ENCODE results near the gene PLEKHA7.

Gene PLEKHA7

DNA sequence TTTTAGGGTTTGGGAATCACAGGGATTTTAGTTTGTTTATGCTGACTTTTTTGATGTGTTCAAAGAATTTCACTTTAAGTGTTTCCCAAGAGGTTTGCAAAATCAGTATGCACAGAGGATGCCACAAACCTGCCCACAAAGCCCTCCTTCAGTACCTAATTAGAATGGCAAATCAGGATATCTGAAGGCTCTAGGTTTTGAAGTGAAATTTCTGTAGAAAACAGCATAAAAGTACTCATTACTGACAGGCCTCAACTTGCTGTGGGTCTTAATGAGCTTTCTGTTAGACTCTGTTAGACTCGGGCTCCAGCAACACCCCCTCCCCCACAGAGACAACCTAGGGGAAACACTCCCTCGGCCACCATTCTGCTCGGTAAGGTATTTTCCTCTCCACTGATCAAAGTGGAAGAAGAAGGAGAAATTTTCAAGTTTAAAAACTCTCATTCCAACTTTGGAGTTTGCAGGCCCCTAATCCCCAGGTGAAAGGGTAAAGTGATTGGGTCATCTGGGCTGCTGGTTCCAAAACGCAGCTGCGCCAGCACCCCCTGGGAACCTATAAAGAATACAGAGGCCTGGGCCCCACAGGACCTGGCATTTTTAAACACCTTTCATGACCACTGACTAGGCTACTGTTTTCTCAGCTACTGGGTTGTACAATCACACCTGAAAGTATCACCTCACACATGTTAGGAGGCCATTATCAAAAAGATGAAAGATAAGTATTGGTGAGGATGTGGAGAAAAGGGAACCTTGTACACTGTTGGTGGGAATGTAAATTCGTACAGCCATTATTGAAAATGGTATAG lies 67.5 kb downstream of the PLEKHA7 start:
- no peak for ATAC-seq
- TF ChIP-seq OSR1 (CRISPR knock-in tag; IDR thresholded peaks at IDR 0.05), result no peak
- TF ChIP-seq, protein P1, sequence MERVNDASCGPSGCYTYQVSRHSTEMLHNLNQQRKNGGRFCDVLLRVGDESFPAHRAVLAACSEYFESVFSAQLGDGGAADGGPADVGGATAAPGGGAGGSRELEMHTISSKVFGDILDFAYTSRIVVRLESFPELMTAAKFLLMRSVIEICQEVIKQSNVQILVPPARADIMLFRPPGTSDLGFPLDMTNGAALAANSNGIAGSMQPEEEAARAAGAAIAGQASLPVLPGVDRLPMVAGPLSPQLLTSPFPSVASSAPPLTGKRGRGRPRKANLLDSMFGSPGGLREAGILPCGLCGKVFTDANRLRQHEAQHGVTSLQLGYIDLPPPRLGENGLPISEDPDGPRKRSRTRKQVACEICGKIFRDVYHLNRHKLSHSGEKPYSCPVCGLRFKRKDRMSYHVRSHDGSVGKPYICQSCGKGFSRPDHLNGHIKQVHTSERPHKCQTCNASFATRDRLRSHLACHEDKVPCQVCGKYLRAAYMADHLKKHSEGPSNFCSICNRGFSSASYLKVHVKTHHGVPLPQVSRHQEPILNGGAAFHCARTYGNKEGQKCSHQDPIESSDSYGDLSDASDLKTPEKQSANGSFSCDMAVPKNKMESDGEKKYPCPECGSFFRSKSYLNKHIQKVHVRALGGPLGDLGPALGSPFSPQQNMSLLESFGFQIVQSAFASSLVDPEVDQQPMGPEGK (CRISPR knock-in tag; IDR thresholded peaks at IDR 0.05; ENCODE audit: borderline replicate concordance), result no peak
- no peak for TF ChIP-seq SNAI2 (CRISPR knock-in tag; IDR thresholded peaks at IDR 0.05)
- no peak for TF ChIP-seq TOX (CRISPR knock-in tag; IDR thresholded peaks at IDR 0.05; ENCODE audit: borderline replicate concordance)
- TF ChIP-seq ZNF8 (CRISPR knock-in tag; IDR thresholded peaks at IDR 0.05), result no peak
- no peak for TF ChIP-seq ZFP3 (CRISPR knock-in tag; IDR thresholded peaks at IDR 0.05)

DNA sequence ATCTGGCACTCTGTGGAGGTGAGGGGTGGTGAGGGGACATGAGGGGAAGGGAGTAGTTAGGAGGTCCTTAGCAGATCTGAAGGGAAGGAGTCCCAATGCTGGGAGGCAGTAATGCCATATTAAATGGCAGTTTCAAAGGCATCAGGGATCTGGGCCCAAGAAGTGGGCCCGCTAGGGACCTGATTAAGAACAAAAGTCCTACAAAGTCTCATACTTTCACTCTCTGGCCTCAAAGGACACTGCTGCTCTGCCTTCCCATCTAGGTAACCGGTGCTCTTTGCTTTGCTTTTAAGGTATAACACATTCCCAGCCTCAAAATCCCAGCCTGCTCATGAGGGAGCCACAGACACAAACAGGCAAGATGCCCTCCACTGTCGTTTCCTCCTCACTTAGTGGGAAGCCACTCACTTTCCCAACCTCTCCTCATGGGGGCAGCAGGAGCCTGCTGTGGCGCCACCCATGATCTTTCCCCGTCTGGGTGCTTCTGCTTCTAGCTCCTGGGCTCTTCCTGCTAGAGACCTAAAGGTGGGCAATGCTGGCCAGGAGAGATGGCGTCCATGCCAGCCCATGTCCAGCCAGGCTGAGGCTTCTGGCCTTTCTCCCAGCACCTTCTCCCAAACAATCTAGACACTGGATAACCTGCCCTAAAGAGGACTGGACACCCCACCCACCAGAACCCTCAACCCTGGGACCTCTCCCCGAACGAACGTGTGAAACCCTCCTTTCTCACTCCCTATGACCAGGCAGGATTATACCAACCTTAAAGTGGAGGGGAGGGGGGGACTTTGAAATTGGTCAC lies 68.3 kb downstream of the PLEKHA7 start:
- ATAC-seq, result peak; percentile 97
- TF ChIP-seq, protein P1 (CRISPR knock-in tag; IDR thresholded peaks at IDR 0.05; ENCODE audit: borderline replicate concordance), result no peak
- TF ChIP-seq, protein P2, sequence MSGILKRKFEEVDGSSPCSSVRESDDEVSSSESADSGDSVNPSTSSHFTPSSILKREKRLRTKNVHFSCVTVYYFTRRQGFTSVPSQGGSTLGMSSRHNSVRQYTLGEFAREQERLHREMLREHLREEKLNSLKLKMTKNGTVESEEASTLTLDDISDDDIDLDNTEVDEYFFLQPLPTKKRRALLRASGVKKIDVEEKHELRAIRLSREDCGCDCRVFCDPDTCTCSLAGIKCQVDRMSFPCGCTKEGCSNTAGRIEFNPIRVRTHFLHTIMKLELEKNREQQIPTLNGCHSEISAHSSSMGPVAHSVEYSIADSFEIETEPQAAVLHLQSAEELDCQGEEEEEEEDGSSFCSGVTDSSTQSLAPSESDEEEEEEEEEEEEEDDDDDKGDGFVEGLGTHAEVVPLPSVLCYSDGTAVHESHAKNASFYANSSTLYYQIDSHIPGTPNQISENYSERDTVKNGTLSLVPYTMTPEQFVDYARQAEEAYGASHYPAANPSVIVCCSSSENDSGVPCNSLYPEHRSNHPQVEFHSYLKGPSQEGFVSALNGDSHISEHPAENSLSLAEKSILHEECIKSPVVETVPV (CRISPR knock-in tag; IDR thresholded peaks at IDR 0.05), result no peak
- TF ChIP-seq ZFP3 (CRISPR knock-in tag; IDR thresholded peaks at IDR 0.05) (no peak), SNAI2 (CRISPR knock-in tag; IDR thresholded peaks at IDR 0.05) (no peak), TCF4 (CRISPR knock-in tag; IDR thresholded peaks at IDR 0.05; ENCODE audit: borderline replicate concordance) (no peak), BACH2 (CRISPR knock-in tag; IDR thresholded peaks at IDR 0.05; ENCODE audit: borderline replicate concordance) (no peak), ZC3H10 (CRISPR knock-in tag; IDR thresholded peaks at IDR 0.05) (no peak), RARB (CRISPR knock-in tag; IDR thresholded peaks at IDR 0.05) (no peak)

DNA sequence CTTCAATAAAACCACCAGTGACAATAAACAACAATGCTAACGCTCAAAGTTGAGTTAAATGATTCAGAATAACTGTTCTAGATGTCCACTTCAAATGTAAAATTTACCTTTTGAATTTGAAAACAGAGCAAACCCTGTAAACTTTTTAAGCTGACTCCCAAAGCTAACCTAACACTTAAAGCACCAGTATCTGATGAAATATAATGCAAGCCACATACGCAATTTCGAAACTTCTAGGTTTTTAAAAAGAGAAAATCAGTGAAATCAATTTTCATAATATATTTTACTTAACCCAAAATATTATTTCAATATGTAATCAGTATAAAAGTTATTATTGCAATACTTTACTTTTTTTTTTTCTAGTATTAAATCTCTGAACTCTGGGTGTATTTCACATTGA lies 71.3 kb downstream of the PLEKHA7 start:
- no peak for ATAC-seq
- TF ChIP-seq GLIS3 (CRISPR knock-in tag; IDR thresholded peaks at IDR 0.05), result no peak
- TF ChIP-seq SNAI2 (CRISPR knock-in tag; IDR thresholded peaks at IDR 0.05), result no peak
- no peak for TF ChIP-seq ZNF565 (CRISPR knock-in tag; conservative IDR thresholded peaks at IDR 0.05; ENCODE audit: low read depth)
- TF ChIP-seq ISL1 (CRISPR knock-in tag; IDR thresholded peaks at IDR 0.05), result no peak
- TF ChIP-seq ZC3H10 (CRISPR knock-in tag; IDR thresholded peaks at IDR 0.05), result no peak
- no peak for TF ChIP-seq PPARA (CRISPR knock-in tag; IDR thresholded peaks at IDR 0.05; ENCODE audit: borderline replicate concordance)
- TF ChIP-seq OSR1 (CRISPR knock-in tag; IDR thresholded peaks at IDR 0.05), result no peak
- no peak for TF ChIP-seq ESRRG (CRISPR knock-in tag; IDR thresholded peaks at IDR 0.05)
- TF ChIP-seq, protein P3, sequence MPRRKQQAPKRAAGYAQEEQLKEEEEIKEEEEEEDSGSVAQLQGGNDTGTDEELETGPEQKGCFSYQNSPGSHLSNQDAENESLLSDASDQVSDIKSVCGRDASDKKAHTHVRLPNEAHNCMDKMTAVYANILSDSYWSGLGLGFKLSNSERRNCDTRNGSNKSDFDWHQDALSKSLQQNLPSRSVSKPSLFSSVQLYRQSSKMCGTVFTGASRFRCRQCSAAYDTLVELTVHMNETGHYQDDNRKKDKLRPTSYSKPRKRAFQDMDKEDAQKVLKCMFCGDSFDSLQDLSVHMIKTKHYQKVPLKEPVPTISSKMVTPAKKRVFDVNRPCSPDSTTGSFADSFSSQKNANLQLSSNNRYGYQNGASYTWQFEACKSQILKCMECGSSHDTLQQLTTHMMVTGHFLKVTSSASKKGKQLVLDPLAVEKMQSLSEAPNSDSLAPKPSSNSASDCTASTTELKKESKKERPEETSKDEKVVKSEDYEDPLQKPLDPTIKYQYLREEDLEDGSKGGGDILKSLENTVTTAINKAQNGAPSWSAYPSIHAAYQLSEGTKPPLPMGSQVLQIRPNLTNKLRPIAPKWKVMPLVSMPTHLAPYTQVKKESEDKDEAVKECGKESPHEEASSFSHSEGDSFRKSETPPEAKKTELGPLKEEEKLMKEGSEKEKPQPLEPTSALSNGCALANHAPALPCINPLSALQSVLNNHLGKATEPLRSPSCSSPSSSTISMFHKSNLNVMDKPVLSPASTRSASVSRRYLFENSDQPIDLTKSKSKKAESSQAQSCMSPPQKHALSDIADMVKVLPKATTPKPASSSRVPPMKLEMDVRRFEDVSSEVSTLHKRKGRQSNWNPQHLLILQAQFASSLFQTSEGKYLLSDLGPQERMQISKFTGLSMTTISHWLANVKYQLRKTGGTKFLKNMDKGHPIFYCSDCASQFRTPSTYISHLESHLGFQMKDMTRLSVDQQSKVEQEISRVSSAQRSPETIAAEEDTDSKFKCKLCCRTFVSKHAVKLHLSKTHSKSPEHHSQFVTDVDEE (CRISPR knock-in tag; IDR thresholded peaks at IDR 0.05), result no peak
- TF ChIP-seq, protein P2 (CRISPR knock-in tag; IDR thresholded peaks at IDR 0.05), result no peak
- TF ChIP-seq TOX (CRISPR knock-in tag; IDR thresholded peaks at IDR 0.05; ENCODE audit: borderline replicate concordance), result no peak
- TF ChIP-seq, protein P4, sequence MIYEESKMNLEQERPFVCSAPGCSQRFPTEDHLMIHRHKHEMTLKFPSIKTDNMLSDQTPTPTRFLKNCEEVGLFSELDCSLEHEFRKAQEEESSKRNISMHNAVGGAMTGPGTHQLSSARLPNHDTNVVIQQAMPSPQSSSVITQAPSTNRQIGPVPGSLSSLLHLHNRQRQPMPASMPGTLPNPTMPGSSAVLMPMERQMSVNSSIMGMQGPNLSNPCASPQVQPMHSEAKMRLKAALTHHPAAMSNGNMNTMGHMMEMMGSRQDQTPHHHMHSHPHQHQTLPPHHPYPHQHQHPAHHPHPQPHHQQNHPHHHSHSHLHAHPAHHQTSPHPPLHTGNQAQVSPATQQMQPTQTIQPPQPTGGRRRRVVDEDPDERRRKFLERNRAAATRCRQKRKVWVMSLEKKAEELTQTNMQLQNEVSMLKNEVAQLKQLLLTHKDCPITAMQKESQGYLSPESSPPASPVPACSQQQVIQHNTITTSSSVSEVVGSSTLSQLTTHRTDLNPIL (CRISPR knock-in tag; IDR thresholded peaks at IDR 0.05; ENCODE audit: low read depth), result no peak
- no peak for TF ChIP-seq RARB (CRISPR knock-in tag; IDR thresholded peaks at IDR 0.05)
- no peak for TF ChIP-seq BACH2 (CRISPR knock-in tag; IDR thresholded peaks at IDR 0.05; ENCODE audit: borderline replicate concordance)
- TF ChIP-seq, protein P5, sequence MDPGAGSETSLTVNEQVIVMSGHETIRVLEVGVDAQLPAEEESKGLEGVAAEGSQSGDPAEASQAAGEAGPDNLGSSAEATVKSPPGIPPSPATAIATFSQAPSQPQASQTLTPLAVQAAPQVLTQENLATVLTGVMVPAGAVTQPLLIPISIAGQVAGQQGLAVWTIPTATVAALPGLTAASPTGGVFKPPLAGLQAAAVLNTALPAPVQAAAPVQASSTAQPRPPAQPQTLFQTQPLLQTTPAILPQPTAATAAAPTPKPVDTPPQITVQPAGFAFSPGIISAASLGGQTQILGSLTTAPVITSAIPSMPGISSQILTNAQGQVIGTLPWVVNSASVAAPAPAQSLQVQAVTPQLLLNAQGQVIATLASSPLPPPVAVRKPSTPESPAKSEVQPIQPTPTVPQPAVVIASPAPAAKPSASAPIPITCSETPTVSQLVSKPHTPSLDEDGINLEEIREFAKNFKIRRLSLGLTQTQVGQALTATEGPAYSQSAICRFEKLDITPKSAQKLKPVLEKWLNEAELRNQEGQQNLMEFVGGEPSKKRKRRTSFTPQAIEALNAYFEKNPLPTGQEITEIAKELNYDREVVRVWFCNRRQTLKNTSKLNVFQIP (CRISPR knock-in tag; IDR thresholded peaks at IDR 0.05; ENCODE audit: borderline replicate concordance, low read depth), result no peak

Measured in SK-N-SH treated with all-trans-retinoic acid at 6 μM for 48 hours (cell line).